Stimulated activated CD8-positive, alpha-beta memory T cell treated with anti-CD3 and anti-CD28 coated beads, Interleukin-4, amount 100 ng/mL, for 1 hour (primary cell): Measurements from ENCODE around the gene USP17L11.
"Not testable (repeated sequence)": the region's sequence is repeated elsewhere in the genome, so short reads cannot be mapped to it uniquely, and the experiment has no call there.

Experiments used
- DNase-seq, 2 donors: peaks; one replicate each; pipeline ENCODE4 v3.0.0-alpha.2; 2020; ENCODE audit warnings: low read depth in 2 of 2, low spot score in 1 of 2

The USP17L11 gene

GRCh38 chr4:9215105-9215504 lies at the start of gene USP17L11:
TSS of gene USP17L11 (plus strand) at chr4:9215405. CDS start at chr4:9215405, 0 bp downstream.
- not testable (repeated sequence) for DNase-seq

GRCh38 chr4:9165990-9166389 lies 49.2 kb upstream of the USP17L11 start:
- DNase-seq, result not testable (repeated sequence)

- not testable (repeated sequence) for DNase-seq
Observed at GRCh38 chr4:9169791-9170459, 45.3 kb upstream of the USP17L11 start, which contains the start of gene FAM90A26. TSS of gene FAM90A26 (plus strand) at chr4:9170409. CDS start at chr4:9173173, 2,764 bp downstream.

GRCh38 chr4:9210357-9210756 lies 4.8 kb upstream of the USP17L11 start, which contains the start of gene USP17L10:
TSS of gene USP17L10 (plus strand) at chr4:9210657. CDS start at chr4:9210657, 0 bp downstream.
- DNase-seq, result not testable (repeated sequence)

GRCh38 chr4:9214701-9215100 lies 504 bp upstream of the USP17L11 start:
- not testable (repeated sequence) for DNase-seq

- not testable (repeated sequence) for DNase-seq
Observed at GRCh38 chr4:9219852-9220251, 4.6 kb downstream of the USP17L11 start, which contains the start of gene USP17L12. TSS of gene USP17L12 (plus strand) at chr4:9220152. CDS start at chr4:9220152, 0 bp downstream.

GRCh38 chr4:9224596-9224995 lies 9.4 kb downstream of the USP17L11 start, which contains the start of gene USP17L13:
TSS of gene USP17L13 (plus strand) at chr4:9224896. CDS start at chr4:9224896, 0 bp downstream.
- not testable (repeated sequence) for DNase-seq

- DNase-seq, result not testable (repeated sequence)
Observed at GRCh38 chr4:9230249-9230648, 15.0 kb downstream of the USP17L11 start.

- DNase-seq, result not testable (repeated sequence)
Observed at GRCh38 chr4:9234085-9234484, 18.9 kb downstream of the USP17L11 start, which contains the start of gene USP17L15. TSS of gene USP17L15 (plus strand) at chr4:9234385. CDS start at chr4:9234385, 0 bp downstream.

GRCh38 chr4:9238461-9238860 lies 23.3 kb downstream of the USP17L11 start:
- not testable (repeated sequence) for DNase-seq

GRCh38 chr4:9243579-9243978 lies 28.4 kb downstream of the USP17L11 start, which contains the start of gene USP17L17:
TSS of gene USP17L17 (plus strand) at chr4:9243879. CDS start at chr4:9243879, 0 bp downstream.
- not testable (repeated sequence) for DNase-seq

GRCh38 chr4:9247953-9248680 lies 32.9 kb downstream of the USP17L11 start, which contains the start of gene USP17L18:
TSS of gene USP17L18 (plus strand) at chr4:9248630. CDS start at chr4:9248630, 0 bp downstream.
- not testable (repeated sequence) for DNase-seq

- not testable (repeated sequence) for DNase-seq
Observed at GRCh38 chr4:9253078-9253477, 37.9 kb downstream of the USP17L11 start, which contains the start of gene USP17L19. TSS of gene USP17L19 (plus strand) at chr4:9253378. CDS start at chr4:9253378, 0 bp downstream.

- not testable (repeated sequence) for DNase-seq
Observed at GRCh38 chr4:9257824-9258223, 42.6 kb downstream of the USP17L11 start, which contains the start of gene USP17L20. TSS of gene USP17L20 (plus strand) at chr4:9258124. CDS start at chr4:9258124, 0 bp downstream.

- not testable (repeated sequence) for DNase-seq
Observed at GRCh38 chr4:9262572-9262971, 47.4 kb downstream of the USP17L11 start, which contains the start of gene USP17L21. TSS of gene USP17L21 (plus strand) at chr4:9262872. CDS start at chr4:9262872, 0 bp downstream.
